Activated naive CD8-positive, alpha-beta T cell treated with anti-CD3 and anti-CD28 coated beads for 36 hours (primary cell): ENCODE measurements around the gene MSI2. TPM values are rescaled to one million over a fixed set of nuclear protein-coding genes. Genes with fewer than 3 reads are reported as not detected.

Source experiments
- DNase-seq: peaks from one replicate; pipeline ENCODE4 v3.0.0; 2021
- H3K27ac Mint-ChIP-seq: one replicate; pipeline ENCODE4 v1.8.0; 2022; ENCODE audit warnings: mild to moderate bottlenecking, moderate library complexity, mixed read lengths
- H3K27me3 Mint-ChIP-seq: one replicate; pipeline ENCODE4 v1.8.0; 2022; ENCODE audit warnings: mild to moderate bottlenecking, mixed read lengths
- H3K36me3 Mint-ChIP-seq: one replicate; pipeline ENCODE4 v1.8.0; 2021; ENCODE audit warnings: mild to moderate bottlenecking, mixed read lengths
- H3K4me1 Mint-ChIP-seq: one replicate; pipeline ENCODE4 v1.8.0; 2021; ENCODE audit warnings: mixed read lengths
- H3K4me3 Mint-ChIP-seq: one replicate; pipeline ENCODE4 v1.8.0; 2022; ENCODE audit warnings: mild to moderate bottlenecking, moderate library complexity, mixed read lengths
- H3K9me3 Mint-ChIP-seq: one replicate; pipeline ENCODE4 v1.8.0; 2022; ENCODE audit warnings: mixed read lengths
- total RNA-seq, 2 experiments: library from RNA; stranded (reverse); gene quantifications; one replicate each; pipeline ENCODE4 v1.2.3, GENCODE V29; 2021

The MSI2 gene
- total RNA-seq, 2 experiments from 2014 or later = 48.0 to 49.4 TPM

GRCh38 chr17:57257195-57257894 lies 1.0 kb downstream of the MSI2 start:
- DNase-seq = no peak

GRCh38 chr17:57257895-57258851 lies 1.9 kb downstream of the MSI2 start:
- peaks cover 61% of the 10 kb centered on the region for H3K4me1 Mint-ChIP-seq
- H3K27me3 Mint-ChIP-seq = no peaks in the 10 kb centered on the region
- H3K27ac Mint-ChIP-seq = peak overlapping the region; percentile 90
- no peak for DNase-seq
- H3K4me3 Mint-ChIP-seq = peak overlapping the region; percentile 88
- peaks cover 41% of the 10 kb centered on the region for H3K36me3 Mint-ChIP-seq
- no peaks in the 10 kb centered on the region for H3K9me3 Mint-ChIP-seq

More at GRCh38 chr17:57257195-57257894, 1.0 kb downstream of the MSI2 start:
- Mint-ChIP-seq H3K27ac (peak overlapping the region; percentile 90), H3K4me3 (peak overlapping the region; percentile 88), H3K36me3 (peaks cover 33% of the 10 kb centered on the region), H3K27me3 (no peaks in the 10 kb centered on the region), H3K9me3 (no peaks in the 10 kb centered on the region), H3K4me1 (peaks cover 53% of the 10 kb centered on the region)

GRCh38 chr17:57259306-57259705 lies 3.0 kb downstream of the MSI2 start:
- Mint-ChIP-seq H3K4me1 (peaks cover 69% of the 10 kb centered on the region), H3K9me3 (no peaks in the 10 kb centered on the region), H3K27ac (peak overlapping the region; percentile 18), H3K36me3 (peaks cover 50% of the 10 kb centered on the region), H3K27me3 (no peaks in the 10 kb centered on the region), H3K4me3 (peak overlapping the region; percentile 88)
- no peak for DNase-seq

- no peak overlapping the region for H3K27ac Mint-ChIP-seq
- peaks cover 69% of the 10 kb centered on the region for H3K4me1 Mint-ChIP-seq
- H3K4me3 Mint-ChIP-seq = no peak overlapping the region
- H3K27me3 Mint-ChIP-seq = no peaks in the 10 kb centered on the region
- peaks cover 52% of the 10 kb centered on the region for H3K36me3 Mint-ChIP-seq
- no peak for DNase-seq
- H3K9me3 Mint-ChIP-seq = no peaks in the 10 kb centered on the region
Observed at GRCh38 chr17:57259817-57260216, 3.5 kb downstream of the MSI2 start.

GRCh38 chr17:57260325-57261083 lies 4.2 kb downstream of the MSI2 start:
- Mint-ChIP-seq H3K4me3 (peak overlapping the region; percentile 9), H3K4me1 (peaks cover 66% of the 10 kb centered on the region), H3K36me3 (peaks cover 55% of the 10 kb centered on the region), H3K27ac (no peak overlapping the region), H3K27me3 (no peaks in the 10 kb centered on the region), H3K9me3 (no peaks in the 10 kb centered on the region)
- no peak for DNase-seq

- no peaks in the 10 kb centered on the region for H3K27me3 Mint-ChIP-seq
- no peak overlapping the region for H3K4me3 Mint-ChIP-seq
- no peaks in the 10 kb centered on the region for H3K9me3 Mint-ChIP-seq
Observed at GRCh38 chr17:57261084-57261461, 4.8 kb downstream of the MSI2 start.

GRCh38 chr17:57262557-57262956 lies 6.2 kb downstream of the MSI2 start:
- H3K9me3 Mint-ChIP-seq = no peaks in the 10 kb centered on the region
- H3K4me1 Mint-ChIP-seq = peaks cover 64% of the 10 kb centered on the region
- peaks cover 63% of the 10 kb centered on the region for H3K36me3 Mint-ChIP-seq
- DNase-seq = no peak
- H3K4me3 Mint-ChIP-seq = no peak overlapping the region
- H3K27me3 Mint-ChIP-seq = no peaks in the 10 kb centered on the region
- no peak overlapping the region for H3K27ac Mint-ChIP-seq

More at GRCh38 chr17:57261084-57261461, 4.8 kb downstream of the MSI2 start:
- Mint-ChIP-seq H3K27ac (no peak overlapping the region), H3K4me1 (peaks cover 64% of the 10 kb centered on the region), H3K36me3 (peaks cover 55% of the 10 kb centered on the region)
- no peak for DNase-seq

GRCh38 chr17:57264250-57264649 lies 7.9 kb downstream of the MSI2 start:
- H3K9me3 Mint-ChIP-seq = no peaks in the 10 kb centered on the region
- H3K36me3 Mint-ChIP-seq = peaks cover 60% of the 10 kb centered on the region
- H3K27ac Mint-ChIP-seq = no peak overlapping the region
- H3K4me1 Mint-ChIP-seq = peaks cover 55% of the 10 kb centered on the region
- no peak overlapping the region for H3K4me3 Mint-ChIP-seq
- DNase-seq = no peak
- H3K27me3 Mint-ChIP-seq = no peaks in the 10 kb centered on the region

- no peak for DNase-seq
- no peak overlapping the region for H3K4me3 Mint-ChIP-seq
Observed at GRCh38 chr17:57264776-57265175, 8.5 kb downstream of the MSI2 start.

GRCh38 chr17:57266902-57267311 lies 10.6 kb downstream of the MSI2 start:
- H3K9me3 Mint-ChIP-seq = no peaks in the 10 kb centered on the region
- peaks cover 48% of the 10 kb centered on the region for H3K4me1 Mint-ChIP-seq
- H3K4me3 Mint-ChIP-seq = no peak overlapping the region
- H3K27me3 Mint-ChIP-seq = no peaks in the 10 kb centered on the region
- H3K27ac Mint-ChIP-seq = no peak overlapping the region
- DNase-seq = no peak
- peaks cover 53% of the 10 kb centered on the region for H3K36me3 Mint-ChIP-seq

More at GRCh38 chr17:57264776-57265175, 8.5 kb downstream of the MSI2 start:
- Mint-ChIP-seq H3K9me3 (no peaks in the 10 kb centered on the region), H3K27ac (no peak overlapping the region), H3K27me3 (no peaks in the 10 kb centered on the region), H3K4me1 (peaks cover 56% of the 10 kb centered on the region), H3K36me3 (peaks cover 62% of the 10 kb centered on the region)

GRCh38 chr17:57268181-57268580 lies 11.9 kb downstream of the MSI2 start:
- Mint-ChIP-seq H3K27ac (no peak overlapping the region), H3K36me3 (peaks cover 40% of the 10 kb centered on the region), H3K4me3 (no peak overlapping the region), H3K4me1 (peaks cover 41% of the 10 kb centered on the region), H3K27me3 (no peaks in the 10 kb centered on the region), H3K9me3 (no peaks in the 10 kb centered on the region)
- DNase-seq = no peak

- Mint-ChIP-seq H3K27ac (no peak overlapping the region), H3K36me3 (peaks cover 31% of the 10 kb centered on the region), H3K27me3 (no peaks in the 10 kb centered on the region), H3K4me3 (no peak overlapping the region), H3K9me3 (no peaks in the 10 kb centered on the region), H3K4me1 (peaks cover 34% of the 10 kb centered on the region)
- DNase-seq = no peak
Observed at GRCh38 chr17:57269052-57269451, 12.7 kb downstream of the MSI2 start.

- Mint-ChIP-seq H3K9me3 (no peaks in the 10 kb centered on the region), H3K27ac (no peak overlapping the region), H3K4me3 (no peak overlapping the region), H3K36me3 (peaks cover 31% of the 10 kb centered on the region), H3K27me3 (no peaks in the 10 kb centered on the region), H3K4me1 (peaks cover 33% of the 10 kb centered on the region)
- DNase-seq = no peak
Observed at GRCh38 chr17:57269598-57270255, 13.4 kb downstream of the MSI2 start.

- H3K27ac Mint-ChIP-seq = no peak overlapping the region
- no peak for DNase-seq
- H3K4me1 Mint-ChIP-seq = peaks cover 37% of the 10 kb centered on the region
- no peaks in the 10 kb centered on the region for H3K9me3 Mint-ChIP-seq
- H3K27me3 Mint-ChIP-seq = no peaks in the 10 kb centered on the region
- H3K36me3 Mint-ChIP-seq = peaks cover 32% of the 10 kb centered on the region
- no peak overlapping the region for H3K4me3 Mint-ChIP-seq
Observed at GRCh38 chr17:57270801-57271245, 14.5 kb downstream of the MSI2 start.
